DMS 273 (cell line): ENCODE measurements around the gene IRGM.

Experiments
- DNase-seq: peaks from one replicate; lab custom pipeline; 2025; ENCODE audit not compliant: unreplicated experiment; lab: John Stamatoyannopoulos, UW

The IRGM gene

GRCh38 chr5:150895431-150896428 lies 49.4 kb downstream of the IRGM start:
- DNase-seq: no peak
